Panc1 (cell line): ENCODE results near the gene ADAR. TPM values are rescaled to one million over a fixed set of nuclear protein-coding genes. Genes with fewer than 3 reads are reported as not detected.

Experiments used
- ATAC-seq: fragments of 200-7000 bp; cut with Tn5 transposase; 2 replicates; pipeline ENCODE4 v1.9.1; 2020; ENCODE audit warnings: mild to moderate bottlenecking, moderate library complexity
- Bru-seq: library from RNA; stranded (reverse); fragments of 400-500 nt; gene quantifications from one replicate; lab custom pipeline; 2021; lab: Mats Ljungman, UMichigan
- BruChase-seq, 2 experiments: library from RNA; stranded (reverse); fragments of 400-500 nt; gene quantifications; one replicate each; lab custom pipeline; 2021; lab: Mats Ljungman, UMichigan
- BruUV-seq: library from RNA; stranded (reverse); fragments of 400-500 nt; replicated peaks from 2 replicates; lab custom pipeline; 2021; lab: Mats Ljungman, UMichigan
- CTCF ChIA-PET: fragments of 300-600 bp; sonication (Branson Sonifier 250); formaldehyde crosslinking; loops from one replicate; lab custom pipeline; 2022; ENCODE audit warnings: antibody characterized with exemption; lab: Charles Lee
- POLR2A ChIA-PET: fragments of 300-600 bp; sonication (Branson Sonifier 250); formaldehyde crosslinking; loops from one replicate; lab custom pipeline; 2022; ENCODE audit warnings: antibody characterized with exemption; lab: Charles Lee
- DNase-seq: peaks from one replicate; pipeline ENCODE4 v3.0.0-alpha.2; 2010; ENCODE audit warnings: low read depth, low spot score
- H3K27ac ChIP-seq: 2 replicates; pipeline ENCODE4 v1.5.1; 2011; ENCODE audit warnings: mild to moderate bottlenecking, low read length, inconsistent platforms
- H3K27me3 ChIP-seq: fragments of 200-500 bp; sonication (Bioruptor generic); 2 replicates; pipeline ENCODE4 v1.6.0; 2014; ENCODE audit warnings: low read length, inconsistent platforms; ENCODE audit not compliant: control insufficient read depth, insufficient read depth
- H3K36me3 ChIP-seq: fragments of 200-500 bp; sonication (Bioruptor generic); 2 replicates; pipeline ENCODE4 v1.5.1; 2014; ENCODE audit warnings: inconsistent platforms, mild to moderate bottlenecking, low read length, moderate library complexity; ENCODE audit not compliant: control insufficient read depth, insufficient read depth
- H3K4me1 ChIP-seq: 2 replicates; pipeline ENCODE4 v1.5.1; 2011; ENCODE audit warnings: inconsistent platforms, mild to moderate bottlenecking, low read length, moderate library complexity; ENCODE audit not compliant: control insufficient read depth, insufficient read depth
- H3K4me3 ChIP-seq, 2 experiments: 2 replicates each; pipeline ENCODE4 v1.5.1; 2011 to 2012; ENCODE audit warnings: low read depth in 2 of 2, low read length in 2 of 2, mild to moderate bottlenecking in 2 of 2, inconsistent platforms in 1 of 2, moderate library complexity in 1 of 2
- H3K9me3 ChIP-seq: fragments of 200-500 bp; sonication (Bioruptor generic); 2 replicates; pipeline ENCODE4 v1.5.1; 2014; ENCODE audit warnings: low read depth, mild to moderate bottlenecking, inconsistent platforms, low read length, moderate library complexity; ENCODE audit not compliant: control insufficient read depth, insufficient read depth
- CTCF ChIP-seq: fragments of 450-650 bp; IDR thresholded peaks from 2 replicates; pipeline ENCODE4 v1.5.1; 2017; ENCODE audit warnings: mild to moderate bottlenecking
- POLR2AphosphoS5 ChIP-seq: IDR thresholded peaks from 2 replicates; pipeline ENCODE4 v1.6.1; 2012; ENCODE audit warnings: mild to moderate bottlenecking, low read depth, low read length, moderate library complexity
- REST ChIP-seq, 2 experiments: IDR thresholded peaks; 2 replicates each; pipeline ENCODE4 v1.6.1; 2011 to 2012; ENCODE audit warnings: low read depth in 2 of 2, control low read depth in 1 of 2, low read length in 1 of 2, mild to moderate bottlenecking in 1 of 2, moderate library complexity in 1 of 2; ENCODE audit not compliant: insufficient read depth in 1 of 2
- SIN3A ChIP-seq: IDR thresholded peaks from 2 replicates; pipeline ENCODE4 v1.6.1; 2012; ENCODE audit warnings: low read depth, mild to moderate bottlenecking, low read length, moderate library complexity, borderline replicate concordance; ENCODE audit not compliant: insufficient read depth
- TCF7L2 ChIP-seq: IDR thresholded peaks from 2 replicates; pipeline ENCODE4 v1.6.1; 2011; ENCODE audit warnings: mild to moderate bottlenecking, low read depth, low read length, inconsistent platforms
- in situ Hi-C: cut with HindIII; loops from 2 replicates; pipeline ENCODE4 v1.10.0; 2016; ENCODE audit warnings: low sequenced_read_pairs, low pct_unique_long_range_greater_than_20kb
- intact Hi-C: fragments of 100-400 bp; cut with micrococcal nuclease; formaldehyde crosslinking; loops from one replicate; pipeline ENCODE4 v1.10.0; 2022; ENCODE audit not compliant: unreplicated experiment
- long read RNA-seq: library from polyadenylated mRNA; unstranded; transcript quantifications from one replicate; pipeline ENCODE4 v2.0.0, GENCODE V29; 2021; ENCODE audit not compliant: unreplicated experiment
- polyA plus RNA-seq: library from polyadenylated mRNA; unstranded; fragments of >200 nt; gene quantifications from one replicate; pipeline ENCODE4 v1.2.1, GENCODE V29; 2012; ENCODE audit warnings: missing spikeins; ENCODE audit not compliant: insufficient read length
- total RNA-seq: library from RNA; stranded (reverse); gene quantifications from one replicate; pipeline ENCODE4 v1.2.1, GENCODE V29; 2021; ENCODE audit not compliant: unreplicated experiment

Gene ADAR
- 136 TPM for total RNA-seq
- 88.1 TPM for polyA plus RNA-seq
- percentile 89 among the genes with signal in this experiment for Bru-seq, nascent RNA
- BruChase-seq, experiment 1, labeled RNA remaining after a 2-hour chase: percentile 92 among the genes with signal in this experiment
- percentile 97 among the genes with signal in this experiment for BruChase-seq, experiment 2, labeled RNA remaining after a 6-hour chase
- long read RNA-seq, full-length matches to known transcripts: 18 of 158 reads
- long read RNA-seq, partial matches to known transcripts: 50 of 158 reads
- long read RNA-seq, other reads (novel, unspliced or antisense): 90 of 158 reads

- in situ Hi-C loops (no loop called here), intact Hi-C loops (no loop called here)
- Histone ChIP-seq H3K9me3 (no peaks in the 10 kb centered on the region), H3K36me3 (peaks cover 6% of the 10 kb centered on the region; the same call in 1 of the 2 replicates), H3K4me1 (peaks cover 40% of the 10 kb centered on the region), H3K4me3 (peak within 1 kb of the TSS; percentile 73 to 94), H3K27me3 (no peaks in the 10 kb centered on the region), H3K27ac (peak within 1 kb of the TSS; percentile 96)
- DNase-seq: no peak
- ChIA-PET CTCF (interaction anchor here (0.7 kb wide), 1 partner anchor 48 kb away, joined by 10 read pairs; no protein-coding TSS in a partner anchor), POLR2A (interaction anchor here (0.7 kb wide), 1 partner anchor 40 kb away, joined by 3 read pairs; no protein-coding TSS in a partner anchor)
- peak; percentile 88 for ATAC-seq
- BruUV-seq: no TSS peak
- TF ChIP-seq REST (IDR thresholded peaks at IDR 0.05; ENCODE audit: insufficient read depth in 1 of 2, low read depth in 2 of 2, low read length in 1 of 2): no peak
- 0 out of 2 replicates have a peak, but pooled peaks have one; percentile 23 for TF ChIP-seq POLR2AphosphoS5
- TF ChIP-seq CTCF: no peak; the same call in 1 of the 2 replicates
- TF ChIP-seq TCF7L2: no peak
- TF ChIP-seq SIN3A: peak; percentile 74; the same call in 1 of the 2 replicates
These were observed at the start of gene ADAR for GRCh38 chr1:154607609-154608396. Gene ADAR (minus strand): TSS chr1:154608186. CDS start chr1:154608006, 180 bp downstream.

GRCh38 chr1:154657556-154657955 is 49.6 kb upstream of the ADAR start:
- ChIA-PET CTCF (no interaction called here), POLR2A (no interaction called here)
- Histone ChIP-seq H3K27ac (no peak overlapping the region), H3K4me3 (no peak overlapping the region), H3K4me1 (no peaks in the 10 kb centered on the region), H3K36me3 (no peaks in the 10 kb centered on the region), H3K27me3 (peaks cover 34% of the 10 kb centered on the region), H3K9me3 (no peaks in the 10 kb centered on the region)
- no peak for DNase-seq
- no peak for ATAC-seq
- in situ Hi-C loops (no loop called here), intact Hi-C loops (no loop called here)
- TF ChIP-seq REST (IDR thresholded peaks at IDR 0.05; ENCODE audit: insufficient read depth in 1 of 2, low read depth in 2 of 2, low read length in 1 of 2): no peak
- BruUV-seq: no TSS peak
